CD1c-positive myeloid dendritic cell (primary cell): ENCODE data around the gene PSMC5.
"Not testable (repeated sequence)": the region's sequence is repeated elsewhere in the genome, so short reads cannot be mapped to it uniquely, and the experiment has no call there.

Source experiments
- DNase-seq: peaks from one replicate; pipeline ENCODE4 v3.0.0-alpha.2; 2016; ENCODE audit errors: extremely low spot score

PSMC5 gene

GRCh38 chr17:63827002-63827800, at the start of gene PSMC5, which contains the start of gene FTSJ3:
PSMC5 (plus strand) TSS chr17:63827431; CDS start chr17:63827491, 60 bp downstream.
FTSJ3 (minus strand) TSS chr17:63827663; CDS start chr17:63826902, 761 bp downstream.
- DNase-seq: peak; percentile 97

DNA sequence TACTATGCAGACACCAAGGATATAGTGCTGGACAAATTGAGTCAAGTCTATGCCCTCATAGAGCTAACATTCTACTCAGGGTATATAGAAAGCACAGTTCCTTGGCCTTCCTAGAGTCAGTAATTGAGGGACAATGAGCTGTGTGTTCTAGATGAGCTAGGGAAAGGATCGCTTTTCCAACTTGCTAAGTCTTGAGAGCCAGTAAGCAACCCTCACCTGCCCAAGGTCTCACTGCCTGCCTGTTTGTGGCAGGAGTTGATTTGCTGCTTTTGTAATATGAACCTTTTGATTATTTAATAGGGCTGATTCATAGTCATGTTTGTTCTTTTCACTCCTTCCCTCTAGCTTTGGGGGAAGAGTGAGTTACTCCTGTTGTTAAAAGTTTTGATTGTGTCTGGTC, 46.7 kb upstream of the PSMC5 start:
- no peak for DNase-seq

GRCh38 chr17:63780928-63781327, 46.3 kb upstream of the PSMC5 start:
- no peak for DNase-seq

GRCh38 chr17:63783522-63783921, 43.7 kb upstream of the PSMC5 start:
- no peak for DNase-seq

DNA sequence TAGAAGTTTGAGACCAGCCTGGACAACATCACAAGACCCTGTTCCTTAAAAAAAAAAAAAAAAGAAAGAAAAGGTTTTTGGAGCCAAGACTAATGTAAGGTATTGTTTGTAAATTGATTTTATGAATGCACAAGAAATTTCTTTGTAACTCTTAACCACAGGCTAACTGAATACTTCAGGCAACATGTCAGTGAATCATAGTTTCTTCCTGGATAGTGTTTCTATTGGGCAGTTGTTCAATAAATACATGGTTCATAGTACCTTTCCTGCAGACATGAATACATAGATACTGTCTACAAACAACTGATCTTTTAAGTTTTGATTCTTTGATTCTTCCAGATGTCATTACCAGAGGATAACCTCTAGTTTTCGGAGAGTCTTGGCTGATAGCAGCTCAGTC, 41.7 kb upstream of the PSMC5 start:
- no peak for DNase-seq

- no peak for DNase-seq
Measured at GRCh38 chr17:63786117-63786516, 41.1 kb upstream of the PSMC5 start.

- DNase-seq: peak; percentile 54
Measured at GRCh38 chr17:63786971-63787711, 40.1 kb upstream of the PSMC5 start.

- no peak for DNase-seq
Measured at GRCh38 chr17:63790057-63790456, 37.2 kb upstream of the PSMC5 start.

GRCh38 chr17:63792055-63792729, 35.0 kb upstream of the PSMC5 start:
- DNase-seq: no peak

DNA sequence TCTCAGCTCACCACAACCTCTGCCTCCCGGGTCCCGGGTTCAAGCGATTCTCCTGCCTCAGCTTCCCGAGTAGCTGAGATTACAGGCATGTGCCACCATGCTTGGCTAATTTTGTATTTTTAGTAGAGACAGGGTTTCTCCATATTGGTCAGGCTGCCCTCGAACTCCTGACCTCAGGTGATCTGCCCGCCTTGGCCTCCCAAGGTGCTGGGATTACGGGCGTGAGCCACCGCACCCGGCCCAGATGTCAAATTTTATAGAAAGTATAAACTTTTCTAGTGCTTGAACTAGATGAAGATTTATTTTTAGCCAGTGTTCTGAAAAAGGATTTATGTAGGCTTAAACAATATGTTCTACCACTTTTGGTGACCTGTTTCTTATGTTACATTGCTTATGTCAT, 30.9 kb upstream of the PSMC5 start:
- not testable (repeated sequence) for DNase-seq

GRCh38 chr17:63798572-63799106, 28.6 kb upstream of the PSMC5 start:
- DNase-seq: no peak

GRCh38 chr17:63800783-63801182, 26.4 kb upstream of the PSMC5 start:
- DNase-seq: no peak

DNA sequence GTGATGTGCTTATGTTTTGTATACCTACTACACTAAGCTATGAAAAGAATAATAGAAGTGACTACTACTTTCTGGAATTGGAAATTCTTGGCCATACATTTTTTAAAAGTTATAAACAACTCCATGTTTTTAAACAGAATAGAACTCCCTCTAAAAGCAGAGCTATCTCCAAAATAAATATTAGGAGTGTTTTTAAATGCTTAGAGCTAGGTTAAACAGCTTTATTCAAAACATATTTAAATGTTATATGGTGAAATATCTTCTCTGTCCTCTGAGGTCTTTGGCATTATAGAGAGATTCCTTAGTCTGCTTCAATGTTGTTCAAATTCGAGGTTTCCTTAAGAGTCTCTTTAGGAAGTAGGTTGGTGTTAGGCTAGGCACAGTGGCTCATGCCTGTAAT, 22.9 kb upstream of the PSMC5 start:
- DNase-seq: no peak

DNA sequence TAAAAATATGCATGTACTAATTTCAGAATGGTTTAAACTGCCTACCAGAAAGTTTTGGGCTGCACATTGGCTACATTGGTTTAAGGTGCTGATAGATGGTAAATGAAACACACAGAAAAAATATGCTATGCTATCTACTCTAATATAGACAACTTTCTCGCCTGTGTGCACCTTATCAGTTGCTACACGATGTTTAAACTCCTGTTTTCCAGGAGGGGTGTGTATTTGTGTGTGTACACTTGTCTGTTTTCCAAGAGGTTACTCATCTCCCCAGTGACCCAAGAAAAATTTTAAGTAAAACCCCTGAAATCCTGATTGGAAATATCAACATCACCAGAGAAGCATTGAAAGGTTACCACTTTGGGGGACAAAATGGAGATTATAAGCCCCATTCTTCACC, 21.6 kb upstream of the PSMC5 start:
- DNase-seq: no peak

DNA sequence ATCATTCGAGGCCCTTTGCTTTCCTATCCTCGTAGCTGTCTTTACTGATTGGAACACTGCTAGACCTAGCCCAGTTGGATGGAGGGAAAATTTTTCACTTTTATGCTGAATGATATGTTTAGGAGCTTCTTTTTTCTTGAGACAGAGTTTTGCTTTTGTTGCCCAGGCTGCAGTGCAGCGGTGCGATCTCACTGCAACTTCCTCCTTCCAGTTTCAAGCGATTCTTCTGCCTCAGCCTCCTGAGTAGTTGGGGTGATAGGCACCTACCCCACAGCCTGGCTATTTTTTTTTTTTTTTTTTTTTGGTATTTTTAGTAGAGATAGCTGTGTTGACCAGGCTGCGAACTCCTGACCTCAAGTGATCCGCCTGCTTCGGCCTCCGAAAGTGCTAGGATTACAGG, 17.3 kb upstream of the PSMC5 start:
- DNase-seq: no peak

DNA sequence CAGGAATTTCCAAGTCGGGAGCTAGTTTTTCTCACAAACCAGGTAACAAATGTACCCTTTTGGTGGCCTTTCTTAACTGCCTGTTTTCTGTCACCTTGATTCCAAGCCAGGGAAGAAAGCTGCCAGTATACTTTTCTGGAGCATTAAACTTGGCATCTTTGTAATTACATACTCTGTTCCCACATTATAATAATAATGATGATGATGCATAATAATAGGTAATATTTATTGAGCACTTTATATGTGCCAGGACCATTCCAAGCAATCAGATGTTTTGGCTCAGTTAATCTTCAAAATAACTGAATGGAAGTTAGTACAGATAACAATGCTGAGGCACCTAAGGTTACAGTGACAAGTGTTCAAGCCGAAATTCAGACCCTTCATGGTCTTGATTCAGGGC, 11.1 kb upstream of the PSMC5 start:
- no peak for DNase-seq

GRCh38 chr17:63816669-63817068, 10.6 kb upstream of the PSMC5 start:
- DNase-seq: no peak

- no peak for DNase-seq
Measured at GRCh38 chr17:63817736-63818385, 9.4 kb upstream of the PSMC5 start.

- DNase-seq: no peak
Measured at GRCh38 chr17:63819131-63819530, 8.1 kb upstream of the PSMC5 start.

- DNase-seq: no peak
Measured at GRCh38 chr17:63819585-63820537, 7.4 kb upstream of the PSMC5 start.
